Stimulated activated CD4-positive, alpha-beta T cell treated with anti-CD3 and anti-CD28 coated beads, Interleukin-4, amount 100 ng/mL, for 1 hour (primary cell): ENCODE data around the gene DTNB.
"Not testable (repeated sequence)": the region's sequence is repeated elsewhere in the genome, so short reads cannot be mapped to it uniquely, and the experiment has no call there.

Experiments used
- DNase-seq: peaks from one replicate; pipeline ENCODE4 v3.0.0-alpha.2; 2020

The DTNB gene

DNA sequence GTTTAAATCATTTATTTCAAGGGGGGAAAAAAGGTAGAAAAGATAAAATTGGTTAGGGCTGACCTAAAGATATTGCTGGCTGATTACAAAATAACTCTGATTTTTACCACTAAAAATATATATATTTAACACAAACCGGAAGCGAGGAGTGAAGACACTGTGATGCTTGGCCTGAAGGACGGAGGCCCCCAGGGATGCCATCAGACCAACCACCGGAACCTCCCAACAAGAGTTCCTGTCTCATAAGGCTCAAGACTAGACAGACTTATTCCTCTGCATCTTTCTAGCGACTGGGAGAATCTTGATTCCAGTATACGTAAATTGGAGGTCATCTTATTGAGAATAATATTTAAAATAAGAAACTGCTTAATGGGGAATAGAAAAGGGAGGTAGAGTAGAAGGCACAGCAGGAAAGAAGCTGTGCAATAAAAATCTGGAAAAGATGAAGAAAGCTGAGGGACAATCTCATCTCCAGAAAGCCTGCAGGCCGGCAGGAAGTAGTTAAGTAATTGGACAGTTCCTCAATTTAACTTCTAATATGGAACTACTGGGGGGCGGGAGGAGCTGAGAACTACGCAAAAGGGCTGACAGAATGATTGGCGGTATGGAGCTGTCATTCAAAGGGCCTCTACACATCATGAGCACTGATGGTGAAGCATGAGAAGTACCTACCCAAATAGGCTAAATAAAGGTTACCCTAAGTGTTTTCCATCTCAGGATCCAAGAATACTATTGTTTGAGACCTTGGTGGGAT lies 91.1 kb downstream of the DTNB start:
- no peak for DNase-seq

DNA sequence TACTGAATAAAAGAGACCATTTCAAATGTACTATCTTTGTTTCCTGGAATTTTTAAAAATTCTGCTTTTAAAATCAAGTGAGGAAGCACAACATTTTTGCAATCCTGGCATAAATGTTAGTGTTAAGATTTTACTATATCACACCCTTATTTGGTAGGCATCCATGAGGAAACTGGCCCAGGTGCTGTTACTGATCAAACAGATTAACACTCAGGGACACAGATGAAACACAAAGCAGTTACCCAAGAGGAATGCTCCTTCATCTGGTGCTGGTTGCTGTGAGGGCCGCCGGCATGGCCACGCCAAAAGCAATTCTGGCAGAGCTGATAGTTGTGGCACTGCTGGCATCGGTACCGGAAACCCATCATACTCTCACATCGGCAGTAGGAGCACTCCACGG lies 96.8 kb downstream of the DTNB start:
- DNase-seq: no peak

DNA sequence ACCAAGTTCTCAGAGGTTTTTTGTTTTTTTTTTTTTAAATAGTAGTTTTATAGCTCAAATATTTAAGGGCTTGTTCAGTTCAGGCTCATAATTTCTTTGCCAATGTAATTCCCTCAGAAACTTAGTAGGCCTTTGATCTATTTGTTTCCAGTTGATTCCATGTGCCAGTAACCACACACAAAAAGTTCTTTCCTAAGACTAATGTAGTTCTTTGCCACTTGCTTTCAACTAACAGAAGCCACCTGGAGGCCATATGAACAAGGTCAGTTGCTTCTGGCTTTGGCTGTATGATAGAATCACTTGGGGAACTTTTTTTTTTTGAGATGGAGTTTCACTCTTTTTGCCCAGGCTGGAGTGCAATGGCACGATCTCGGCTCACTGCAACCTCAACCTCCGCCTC lies 100.7 kb downstream of the DTNB start:
- DNase-seq: no peak

DNA sequence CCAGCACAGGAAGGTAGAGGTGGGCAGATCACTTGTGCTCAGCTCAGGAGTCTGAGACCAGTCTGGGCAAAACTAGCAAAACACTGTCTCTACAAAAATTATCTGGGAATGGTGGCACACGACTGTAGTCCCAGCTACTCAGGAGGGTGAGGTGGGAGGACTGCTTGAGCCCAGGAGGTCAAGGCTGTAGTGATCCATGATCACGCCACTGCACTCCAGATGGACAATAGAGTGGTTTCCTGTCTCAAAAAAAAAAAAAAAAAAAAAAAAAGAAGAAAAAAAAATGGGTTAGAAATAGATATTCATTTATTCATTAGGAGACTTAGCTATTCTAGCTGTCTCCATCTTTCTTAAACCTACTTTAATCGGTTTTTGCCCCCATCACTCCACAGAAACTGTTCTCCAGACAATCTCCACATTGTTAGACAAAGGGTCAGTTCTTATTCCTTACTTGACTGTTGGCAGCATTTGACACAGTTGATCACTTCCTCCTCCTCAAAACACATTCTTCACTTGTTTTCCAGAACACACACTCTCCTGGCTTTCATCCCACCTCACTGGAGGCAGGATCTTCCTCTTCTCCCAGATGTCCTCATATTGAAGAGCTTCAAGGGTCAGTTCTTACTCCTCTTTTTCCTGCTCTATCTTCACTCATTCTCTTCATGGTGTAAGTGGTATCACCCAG lies 103.1 kb downstream of the DTNB start:
- DNase-seq: no peak

DNA sequence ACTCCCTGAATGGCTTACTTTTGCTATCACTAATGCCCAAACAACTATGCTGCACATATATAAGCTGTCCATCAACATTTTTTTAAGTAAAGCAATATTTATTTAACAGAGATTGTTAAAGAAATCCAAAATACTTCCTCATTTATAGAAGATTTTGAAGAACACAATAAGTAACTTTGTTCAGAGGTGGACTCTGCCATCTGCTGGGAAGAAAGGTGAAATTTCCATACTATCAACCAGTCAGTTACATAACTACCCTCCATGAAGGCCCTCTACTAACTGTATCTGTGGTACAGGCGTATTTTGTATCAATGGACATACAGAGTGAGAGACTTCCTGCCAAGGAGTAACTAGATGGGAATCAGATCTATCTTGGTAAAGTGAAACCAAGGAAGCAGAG lies 106.0 kb downstream of the DTNB start:
- DNase-seq: no peak

DNA sequence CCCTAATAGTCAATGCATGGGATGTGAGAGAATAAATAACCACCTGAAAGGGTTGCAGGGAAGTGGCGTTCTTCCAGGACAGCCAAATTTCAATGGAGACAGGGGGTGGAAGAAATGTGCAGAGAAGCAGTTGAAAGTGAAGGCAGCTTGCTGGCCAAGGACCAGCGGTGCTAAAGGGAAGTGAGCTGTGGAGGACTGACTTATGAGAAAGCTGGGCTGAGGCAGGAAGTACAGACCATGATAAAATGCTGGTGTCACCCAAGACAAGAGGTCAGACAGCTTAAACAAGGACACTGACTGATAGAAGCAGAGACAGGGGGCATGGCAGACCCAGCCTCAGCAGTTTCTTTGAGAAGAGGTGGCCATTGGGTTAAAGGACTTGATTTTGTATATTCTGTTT lies 106.7 kb downstream of the DTNB start:
- no peak for DNase-seq

DNA sequence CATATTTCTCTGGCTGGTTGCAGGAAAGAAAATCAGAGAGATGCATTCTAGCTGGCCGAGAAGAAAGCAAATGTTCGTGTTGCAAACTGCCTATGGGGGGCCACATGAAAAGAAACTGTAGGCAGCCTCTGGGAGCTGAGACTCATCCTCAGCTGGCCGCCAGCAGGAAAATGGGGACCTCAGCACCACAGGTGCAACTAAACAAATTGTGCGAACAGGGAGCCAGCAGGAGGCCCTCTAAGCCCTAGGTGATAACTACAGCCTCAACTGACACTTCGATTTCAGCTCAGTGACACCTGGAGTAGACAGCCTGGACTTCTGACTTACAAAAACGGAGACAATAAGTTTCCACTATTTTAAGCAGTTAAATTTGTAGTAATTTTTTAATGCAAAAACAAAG lies 107.3 kb downstream of the DTNB start:
- no peak for DNase-seq

DNA sequence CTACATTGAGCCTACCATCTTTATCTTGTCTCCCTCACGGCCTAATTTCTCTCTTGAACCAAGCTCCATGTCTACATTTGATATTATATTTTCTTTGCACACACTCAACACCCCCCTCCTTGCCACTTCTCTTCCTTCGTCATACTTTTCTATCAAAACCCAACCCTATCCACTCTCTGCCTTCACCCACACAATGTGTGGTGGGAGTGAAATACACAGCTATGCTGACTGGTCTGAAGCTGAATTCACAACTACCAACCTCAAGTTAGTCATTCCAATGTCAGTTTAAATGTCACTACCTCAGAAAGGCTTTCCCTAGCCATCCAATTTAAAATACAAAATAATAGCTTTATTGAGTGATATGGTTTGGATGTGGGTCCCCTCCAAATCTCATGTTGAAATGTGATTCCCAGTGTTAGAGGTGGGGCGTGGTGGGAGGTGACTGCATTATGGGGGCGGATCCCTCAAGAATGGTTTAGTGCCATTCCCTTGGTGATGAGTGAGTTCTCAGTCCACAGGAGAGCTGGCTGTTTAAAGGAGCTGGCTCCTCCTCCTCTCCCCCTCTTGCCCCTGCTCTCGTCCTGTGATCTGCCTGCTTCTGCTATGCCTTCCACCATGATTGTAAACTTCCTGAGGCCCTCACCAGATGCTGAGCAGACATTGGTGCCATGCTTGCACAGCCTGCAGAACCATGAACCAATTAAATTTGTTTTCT lies 112.1 kb downstream of the DTNB start:
- no peak for DNase-seq

DNA sequence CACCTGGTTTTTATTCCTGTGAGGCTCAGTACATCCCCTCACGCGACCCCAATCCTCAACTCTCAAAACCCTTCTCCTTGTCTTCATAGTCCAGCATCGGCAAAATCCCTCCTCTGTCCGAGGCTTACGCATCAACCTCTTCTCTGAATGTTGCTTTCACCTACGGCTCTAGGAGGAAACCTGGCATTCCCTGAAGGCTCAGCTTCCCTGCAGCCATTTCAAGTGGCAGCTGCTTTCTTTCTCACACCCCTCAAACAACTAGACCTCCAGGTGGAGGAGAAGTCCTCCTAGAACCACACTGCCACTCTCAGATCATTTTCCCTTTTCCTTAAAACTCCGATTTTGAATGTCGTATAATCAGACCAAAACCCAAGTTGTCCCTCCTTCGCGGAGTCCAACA lies 114.2 kb downstream of the DTNB start:
- no peak for DNase-seq

DNA sequence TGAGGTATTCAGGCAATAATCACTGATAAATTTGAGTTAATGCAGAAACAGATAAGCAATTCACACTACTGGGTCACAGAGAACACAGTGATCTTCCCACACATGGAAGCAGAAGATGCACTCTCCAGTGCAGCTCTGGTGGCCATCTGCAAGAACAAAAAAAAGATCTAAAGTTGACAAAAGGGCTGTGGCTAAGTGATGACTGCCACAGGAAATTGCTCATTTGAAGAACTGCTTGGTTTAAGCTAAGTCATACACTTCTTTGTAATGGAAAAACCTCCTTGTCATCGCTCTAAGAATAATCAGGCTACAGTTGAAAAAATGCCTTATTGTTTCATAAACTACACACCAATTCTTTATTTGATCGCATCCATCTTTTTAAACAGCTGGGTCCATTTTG lies 115.1 kb downstream of the DTNB start:
- DNase-seq: peak; percentile 23

DNA sequence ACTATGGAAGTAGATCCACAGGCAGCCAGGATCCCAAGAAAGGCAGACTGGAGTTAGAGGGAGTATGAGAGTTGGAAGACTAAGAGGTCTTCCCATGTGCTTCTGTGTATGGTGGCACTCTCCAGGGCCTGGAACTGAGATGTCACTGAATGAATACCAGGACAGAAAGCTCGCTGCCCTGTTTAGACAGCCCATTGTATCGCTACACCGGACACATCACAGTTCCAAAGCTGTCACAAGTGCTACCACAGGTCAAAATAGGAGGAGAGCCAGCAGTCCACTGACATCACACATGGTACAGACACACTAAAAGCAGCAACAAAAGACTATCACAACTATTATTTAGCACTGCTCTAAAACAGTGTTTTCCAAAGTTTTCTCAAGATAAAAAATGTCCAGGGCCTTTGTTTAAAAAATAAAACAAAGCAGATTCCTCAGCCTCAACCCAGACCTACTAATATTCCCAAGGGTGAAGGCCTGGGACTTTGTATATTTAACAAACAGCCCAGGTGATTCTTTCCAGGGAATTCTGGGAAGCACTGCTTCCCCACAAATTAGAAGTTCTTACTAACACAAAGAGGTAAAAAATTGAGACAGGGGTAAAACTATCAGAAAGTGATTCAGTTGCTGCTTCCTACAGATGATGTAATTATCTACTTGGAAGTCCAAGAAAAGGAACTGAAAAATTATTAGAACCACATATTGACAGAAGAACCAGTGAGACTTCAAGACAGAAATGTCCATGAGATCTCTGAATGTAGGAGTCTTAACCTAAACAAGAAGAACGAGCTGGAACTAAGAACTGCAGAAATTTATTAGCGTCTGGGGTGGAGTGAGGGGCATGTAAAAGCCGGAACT lies 116.0 kb downstream of the DTNB start:
- no peak for DNase-seq

DNA sequence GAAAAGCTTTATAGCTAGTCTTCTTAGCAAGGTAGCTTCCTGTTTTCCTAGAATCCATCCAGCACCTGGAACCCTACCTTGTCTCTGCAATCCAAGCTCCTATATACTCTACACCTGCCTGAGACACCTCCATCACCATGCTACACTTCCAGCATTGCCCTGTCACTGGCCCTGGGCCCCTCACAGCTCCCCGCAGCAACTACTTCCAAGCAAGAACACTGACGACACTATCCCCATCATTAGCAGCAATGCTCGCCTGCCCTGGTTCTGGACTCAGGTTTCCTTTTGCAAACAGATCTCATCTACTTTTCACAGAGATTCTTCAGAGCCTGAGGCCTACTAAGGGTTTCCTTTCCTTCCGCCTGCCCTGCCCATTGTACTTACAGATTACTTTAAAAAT lies 121.1 kb downstream of the DTNB start:
- no peak for DNase-seq

DNA sequence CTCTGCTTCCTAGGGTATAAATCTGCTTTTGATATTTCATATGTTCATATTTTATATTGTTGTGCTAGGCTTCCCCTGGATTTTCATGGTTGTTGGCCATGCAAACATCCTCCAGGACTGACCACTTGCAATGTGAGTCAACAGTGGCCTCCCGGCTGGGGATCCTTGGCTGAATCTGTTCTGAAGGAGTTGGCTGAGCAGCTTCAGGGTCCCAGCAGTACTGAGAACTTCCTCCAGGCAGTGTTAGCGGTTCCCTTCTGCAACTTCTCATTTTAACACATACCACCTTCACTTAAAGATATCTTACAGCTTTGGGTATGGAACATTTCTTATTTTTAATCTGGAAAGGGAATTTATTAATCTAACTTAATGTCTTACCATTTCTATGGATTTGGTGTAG lies 122.1 kb downstream of the DTNB start:
- no peak for DNase-seq

DNA sequence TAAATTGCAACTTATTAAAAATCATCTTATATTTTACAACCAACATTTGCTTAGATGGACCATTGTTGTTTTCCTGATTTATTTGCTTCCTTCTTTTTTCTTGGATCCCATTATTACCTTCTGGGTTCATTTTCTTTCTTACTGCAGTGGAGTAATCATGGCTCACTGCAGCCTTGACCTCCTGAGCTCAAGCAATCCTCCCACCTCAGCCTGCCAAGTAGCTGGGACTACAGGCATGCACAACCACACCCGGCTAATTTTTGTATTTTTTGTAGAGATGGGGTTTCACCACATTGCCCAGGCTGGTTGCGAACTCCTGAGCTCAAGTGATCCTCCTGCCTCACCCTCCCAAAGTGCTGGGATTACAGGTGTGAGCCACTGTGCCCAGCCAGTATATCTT lies 123.8 kb downstream of the DTNB start:
- not testable (repeated sequence) for DNase-seq

DNA sequence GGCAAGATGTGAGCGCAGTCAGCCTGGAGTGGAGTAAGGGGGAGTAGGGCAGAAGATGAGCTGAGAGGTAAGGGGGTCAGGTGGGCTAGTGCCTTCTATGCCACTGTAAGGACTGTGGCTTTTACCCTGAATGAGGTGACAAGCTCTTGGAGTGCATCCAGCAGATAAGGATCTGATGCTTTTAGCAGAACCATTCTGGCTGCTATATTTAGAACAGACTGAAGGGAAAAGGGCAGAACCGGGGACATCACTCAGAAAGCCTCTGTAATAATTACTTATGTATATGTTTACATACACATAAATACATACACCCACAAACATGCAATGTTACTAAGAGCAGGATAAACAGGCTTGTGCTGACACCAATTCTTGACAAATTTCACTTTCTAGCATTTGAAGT lies 124.8 kb downstream of the DTNB start:
- DNase-seq: no peak

DNA sequence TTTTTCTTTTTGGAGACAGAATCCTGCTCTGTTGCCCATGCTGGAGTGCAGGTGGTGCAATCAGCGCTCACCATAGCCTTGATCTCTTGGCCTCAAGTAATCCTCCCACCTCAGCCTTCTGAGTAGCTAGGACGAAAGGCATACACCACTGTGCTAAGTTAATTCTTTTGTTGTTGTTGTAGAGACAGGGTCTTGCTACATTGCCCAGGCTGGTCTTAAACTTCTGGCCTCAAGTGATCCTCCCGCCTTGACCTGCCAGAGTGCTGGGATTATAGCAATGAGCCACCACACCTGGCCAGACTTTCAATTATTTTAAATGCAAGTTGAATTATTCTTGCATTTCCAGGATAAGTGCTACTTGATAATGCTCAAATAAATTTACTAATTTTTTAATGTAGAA lies 126.5 kb downstream of the DTNB start:
- DNase-seq: no peak

DNA sequence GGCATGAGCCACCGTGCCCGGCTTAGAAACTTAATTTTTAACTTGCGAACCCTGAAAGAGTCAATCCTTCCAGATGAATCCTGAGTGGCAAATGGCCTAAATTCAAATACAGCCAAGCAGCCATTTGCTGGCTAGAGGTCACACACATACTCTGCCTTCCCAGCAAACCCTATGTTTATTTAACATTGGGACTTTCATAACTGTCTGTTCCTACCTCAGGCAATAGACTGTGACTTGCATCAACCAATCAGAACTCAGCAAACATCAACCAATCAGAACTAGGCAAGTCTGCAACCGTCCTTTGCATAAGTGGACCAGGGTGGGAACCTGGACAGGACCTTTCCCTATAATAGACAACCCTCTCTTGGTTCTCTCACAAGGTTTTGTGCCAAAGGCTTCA lies 127.5 kb downstream of the DTNB start:
- DNase-seq: no peak

DNA sequence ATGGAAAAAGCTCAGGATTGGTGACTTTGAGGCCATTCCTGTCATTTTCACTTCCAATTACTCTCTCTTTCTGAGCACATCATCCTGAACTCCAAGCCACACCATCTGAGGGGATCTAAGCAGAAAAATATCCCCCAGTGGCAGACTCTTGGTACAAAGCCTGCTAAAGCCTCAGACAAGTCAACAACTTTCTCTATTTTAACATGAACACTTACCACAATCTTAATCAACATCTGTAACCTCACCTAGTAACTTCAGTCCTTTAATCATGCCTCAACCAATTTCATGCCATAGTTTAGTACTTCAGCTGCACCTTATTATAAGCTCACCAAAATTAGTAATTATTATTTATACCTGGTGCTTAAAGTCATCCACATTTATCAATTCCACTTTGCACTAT lies 128.9 kb downstream of the DTNB start:
- DNase-seq: no peak

DNA sequence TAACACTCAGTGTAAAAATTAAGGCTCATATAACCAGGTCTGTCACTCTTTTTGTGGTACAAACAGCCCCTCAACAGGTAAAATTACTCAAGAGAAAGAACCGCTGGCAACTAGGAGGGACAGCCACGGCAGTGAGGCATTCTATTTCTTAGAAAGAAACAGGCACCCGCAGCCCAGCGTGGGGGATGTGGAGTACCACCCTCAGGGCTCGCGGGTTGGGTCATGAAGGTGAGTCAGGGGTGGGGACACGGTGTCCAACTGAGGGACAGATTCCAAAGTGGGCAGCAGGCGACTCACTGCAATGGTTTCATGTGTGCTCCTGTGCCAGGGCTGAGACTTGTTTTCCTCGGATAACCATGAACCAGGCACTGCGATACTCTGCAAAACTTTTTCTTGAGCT lies 129.4 kb downstream of the DTNB start:
- DNase-seq: no peak

DNA sequence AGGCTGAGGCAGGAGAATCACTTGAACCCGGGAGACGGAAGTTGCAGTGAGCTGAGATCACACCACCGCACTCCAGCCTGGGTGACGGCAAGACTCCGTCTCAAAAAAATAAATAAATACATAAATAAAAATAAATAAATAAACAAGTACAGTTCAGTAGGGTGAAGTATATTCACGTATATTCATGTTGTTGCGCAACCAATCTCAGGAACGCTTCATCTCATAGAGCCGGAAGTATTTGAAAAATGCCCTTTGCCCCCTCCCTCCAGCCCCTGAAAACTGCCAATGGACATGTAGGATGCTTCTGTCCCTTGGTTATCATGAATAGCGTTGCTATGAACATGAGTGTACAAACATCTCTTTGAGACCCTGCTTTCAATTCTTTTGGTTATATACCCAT lies 132.0 kb downstream of the DTNB start:
- DNase-seq: no peak

DNA sequence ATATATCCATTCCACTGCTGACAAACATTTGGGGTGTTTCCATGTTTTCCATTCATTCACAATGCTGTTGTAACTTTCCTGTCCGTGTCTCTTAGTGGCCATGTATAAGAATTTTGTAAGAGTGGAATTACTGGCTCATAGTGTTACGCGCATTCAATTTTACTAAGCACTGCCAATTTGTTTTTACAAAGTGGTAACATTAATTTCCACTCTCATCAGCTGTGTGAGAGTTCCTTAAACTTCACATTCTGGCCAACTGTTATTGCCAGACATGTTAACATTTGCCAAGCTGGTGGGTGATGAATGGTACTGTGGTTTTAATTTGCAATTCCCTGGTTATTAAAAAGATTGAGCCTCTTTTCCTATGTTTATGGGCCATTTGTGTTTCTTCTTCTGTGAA lies 134.2 kb downstream of the DTNB start:
- DNase-seq: no peak

DNA sequence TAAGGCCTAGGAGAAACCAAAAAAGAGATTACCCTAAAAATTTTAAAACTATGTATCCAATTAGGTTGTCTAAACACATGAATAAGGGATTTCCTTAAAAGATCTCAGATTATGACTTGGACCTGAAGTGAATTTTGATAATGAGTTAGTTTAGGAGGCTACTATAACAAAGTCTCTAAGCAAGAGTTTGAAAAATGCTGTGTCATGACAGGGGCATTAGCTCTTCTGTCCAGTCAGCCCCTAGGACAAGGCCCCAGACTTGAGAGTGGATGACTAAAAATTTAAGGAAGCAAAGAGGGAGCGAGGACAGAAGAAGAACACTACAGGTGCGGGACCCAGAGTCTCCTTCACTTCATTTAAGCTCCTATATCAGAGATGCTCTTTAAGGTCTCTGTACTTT lies 135.9 kb downstream of the DTNB start:
- no peak for DNase-seq
